HL-60/S4 treated with retinoic acid at 250 ng/mL for 4 days and 3 days (cell line): ENCODE data around the gene ZNF277.

ENCODE experiments used
- in situ Hi-C: fragments of 300-500 bp; cut with MboI; formaldehyde crosslinking; loops from 2 replicates; pipeline ENCODE4 v1.7.0; 2022; ENCODE audit warnings: low sequenced_read_pairs

ZNF277 gene

GRCh38 chr7:112346381-112347060 lies 140.0 kb downstream of the ZNF277 start:
- in situ Hi-C loops = no loop called here

GRCh38 chr7:112347088-112347487 lies 140.6 kb downstream of the ZNF277 start:
- in situ Hi-C loops = no loop called here

GRCh38 chr7:112350585-112350984 lies 144.1 kb downstream of the ZNF277 start:
- in situ Hi-C loops = no loop called here

- in situ Hi-C loops = no loop called here
These were observed 150.1 kb downstream of the ZNF277 start for GRCh38 chr7:112356596-112356995.

GRCh38 chr7:112357136-112357535 lies 150.6 kb downstream of the ZNF277 start:
- in situ Hi-C loops = no loop called here

GRCh38 chr7:112358513-112358912 lies 152.0 kb downstream of the ZNF277 start:
- in situ Hi-C loops = no loop called here

GRCh38 chr7:112359086-112359485 lies 152.6 kb downstream of the ZNF277 start:
- in situ Hi-C loops = no loop called here

GRCh38 chr7:112360681-112361080 lies 154.2 kb downstream of the ZNF277 start:
- in situ Hi-C loops = no loop called here

- in situ Hi-C loops = no loop called here
These were observed 154.7 kb downstream of the ZNF277 start for GRCh38 chr7:112361154-112361553.

GRCh38 chr7:112362053-112362650 lies 155.7 kb downstream of the ZNF277 start:
- in situ Hi-C loops = no loop called here

GRCh38 chr7:112362731-112363131 lies 156.2 kb downstream of the ZNF277 start:
- in situ Hi-C loops = no loop called here

GRCh38 chr7:112364388-112364787 lies 157.9 kb downstream of the ZNF277 start:
- in situ Hi-C loops = no loop called here

GRCh38 chr7:112365551-112365950 lies 159.1 kb downstream of the ZNF277 start:
- in situ Hi-C loops = no loop called here

- in situ Hi-C loops = no loop called here
These were observed 160.4 kb downstream of the ZNF277 start for GRCh38 chr7:112366886-112367285.

GRCh38 chr7:112370436-112370835 lies 163.9 kb downstream of the ZNF277 start:
- in situ Hi-C loops = no loop called here

- in situ Hi-C loops = no loop called here
These were observed 165.2 kb downstream of the ZNF277 start for GRCh38 chr7:112371701-112372100.

- in situ Hi-C loops = no loop called here
These were observed 165.6 kb downstream of the ZNF277 start for GRCh38 chr7:112372101-112372500.

GRCh38 chr7:112377593-112377992 lies 171.1 kb downstream of the ZNF277 start:
- in situ Hi-C loops = no loop called here

- in situ Hi-C loops = no loop called here
These were observed 175.0 kb downstream of the ZNF277 start for GRCh38 chr7:112381311-112382091.

GRCh38 chr7:112383671-112384417 lies 177.3 kb downstream of the ZNF277 start:
- in situ Hi-C loops = no loop called here

- in situ Hi-C loops = no loop called here
These were observed 179.0 kb downstream of the ZNF277 start for GRCh38 chr7:112385516-112385915.
